Activated CD8-positive, alpha-beta memory T cell treated with anti-CD3 and anti-CD28 coated beads for 48 hours (primary cell): ENCODE measurements around the gene NLGN4X.

ENCODE experiments used
- DNase-seq, 3 experiments: peaks; one replicate each; pipeline ENCODE4 v3.0.0-alpha.2; 2020; ENCODE audit warnings: low read depth in 2 of 3, low spot score in 2 of 3

The NLGN4X gene

GRCh38 chrX:6228720-6229119, at the start of gene NLGN4X:
TSS of gene NLGN4X (minus strand) at chrX:6228867. CDS start at chrX:6151466, 77,401 bp downstream.
- no peak for DNase-seq

GRCh38 chrX:6266041-6266440, 37.4 kb upstream of the NLGN4X start:
- no peak for DNase-seq

GRCh38 chrX:6262959-6263358, 34.3 kb upstream of the NLGN4X start:
- DNase-seq = no peak

GRCh38 chrX:6257025-6257424, 28.4 kb upstream of the NLGN4X start:
- no peak for DNase-seq

- no peak for DNase-seq
Measured at GRCh38 chrX:6244666-6245065, 16.0 kb upstream of the NLGN4X start.

- no peak for DNase-seq
Measured at GRCh38 chrX:6238576-6238975, 9.9 kb upstream of the NLGN4X start.

GRCh38 chrX:6227935-6228334, 732 bp downstream of the NLGN4X start:
- DNase-seq = no peak

- no peak for DNase-seq
Measured at GRCh38 chrX:6227453-6227835, 1.2 kb downstream of the NLGN4X start.

GRCh38 chrX:6226596-6227452, 1.8 kb downstream of the NLGN4X start:
- no peak for DNase-seq

- no peak for DNase-seq
Measured at GRCh38 chrX:6225911-6226595, 2.6 kb downstream of the NLGN4X start.

GRCh38 chrX:6225288-6225910, 3.3 kb downstream of the NLGN4X start:
- no peak for DNase-seq

- no peak for DNase-seq
Measured at GRCh38 chrX:6223516-6223915, 5.2 kb downstream of the NLGN4X start.

GRCh38 chrX:6210230-6210629, 18.4 kb downstream of the NLGN4X start:
- DNase-seq = no peak

GRCh38 chrX:6203462-6204215, 25.0 kb downstream of the NLGN4X start:
- no peak for DNase-seq

- no peak for DNase-seq
Measured at GRCh38 chrX:6199486-6199885, 29.2 kb downstream of the NLGN4X start.

GRCh38 chrX:6187256-6187655, 41.4 kb downstream of the NLGN4X start:
- no peak for DNase-seq

GRCh38 chrX:6184900-6185515, 43.7 kb downstream of the NLGN4X start:
- no peak for DNase-seq

- DNase-seq = no peak
Measured at GRCh38 chrX:6175914-6176313, 52.8 kb downstream of the NLGN4X start.

GRCh38 chrX:6170424-6170823, 58.2 kb downstream of the NLGN4X start:
- DNase-seq = no peak

- no peak for DNase-seq
Measured at GRCh38 chrX:6169407-6169806, 59.3 kb downstream of the NLGN4X start.

GRCh38 chrX:6163721-6164120, 64.9 kb downstream of the NLGN4X start:
- no peak for DNase-seq
